GM18502 (cell line): Measurements from ENCODE around the gene PRTG.
"Not testable (repeated sequence)": the region's sequence is repeated elsewhere in the genome, so short reads cannot be mapped to it uniquely, and the experiment has no call there.

ENCODE experiments used
- ATAC-seq: cut with Tn5 transposase; IDR thresholded peaks from one replicate; pipeline ENCODE4 v1.9.1; 2021; ENCODE audit warnings: mild to moderate bottlenecking; ENCODE audit not compliant: unreplicated experiment, poor library complexity

Gene PRTG

DNA sequence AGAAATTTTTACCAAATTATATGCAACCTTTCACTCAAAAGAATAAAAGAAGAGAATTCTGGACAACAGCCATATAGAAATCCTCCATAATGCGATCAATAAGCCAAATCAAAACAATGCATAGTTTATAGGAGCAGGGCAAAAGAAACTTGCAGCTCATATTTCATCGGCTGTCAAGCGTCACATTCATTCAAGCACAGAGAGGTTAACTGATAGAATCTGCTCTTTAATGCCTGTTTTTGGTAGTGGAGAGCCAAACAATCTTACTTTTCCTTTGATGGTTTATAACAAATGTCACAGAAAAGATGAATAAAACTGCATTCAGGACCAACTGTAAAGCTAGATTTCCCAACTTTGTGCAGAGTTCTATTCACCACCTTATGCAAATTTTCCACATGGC is 35.4 kb downstream of the PRTG start:
- ATAC-seq = no peak

DNA sequence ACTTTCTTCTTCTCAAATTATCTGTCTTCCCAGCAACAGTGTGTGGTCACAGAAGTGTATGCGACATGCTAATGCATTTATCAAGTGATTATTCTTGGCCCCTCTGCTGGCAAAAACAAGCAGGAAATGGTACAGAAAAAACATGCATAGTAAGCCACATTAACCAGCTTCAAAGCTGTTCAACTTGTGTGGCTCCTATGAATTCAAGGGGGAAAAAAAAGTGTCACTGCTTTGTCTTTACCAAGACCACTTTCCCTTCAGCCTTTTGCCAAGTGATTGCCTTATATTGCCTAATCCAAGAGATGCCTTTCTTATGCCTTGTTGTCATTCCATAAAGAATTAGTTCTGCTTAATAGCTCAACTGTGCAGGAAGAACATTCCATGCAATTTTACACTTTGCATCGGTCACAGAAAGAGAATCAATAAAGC is 39.1 kb downstream of the PRTG start:
- no peak for ATAC-seq

DNA sequence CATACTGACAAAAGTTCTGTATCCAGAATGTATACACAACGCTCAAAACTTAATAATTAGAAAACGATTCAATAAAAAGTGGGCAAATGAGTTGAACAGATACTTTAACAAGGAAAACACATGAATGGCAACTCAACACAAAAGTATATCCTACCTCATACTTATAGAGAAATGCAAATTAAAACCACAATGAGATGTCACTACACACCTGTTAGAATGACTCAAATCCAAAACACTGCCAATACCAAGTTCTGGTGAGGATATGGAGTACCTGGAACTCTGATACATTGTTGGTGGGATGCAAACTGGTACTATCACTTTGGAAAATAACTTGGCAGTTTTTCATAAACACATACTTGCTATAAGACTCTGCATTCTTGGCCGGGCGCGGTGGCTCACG is 42.1 kb downstream of the PRTG start:
- no peak for ATAC-seq

DNA sequence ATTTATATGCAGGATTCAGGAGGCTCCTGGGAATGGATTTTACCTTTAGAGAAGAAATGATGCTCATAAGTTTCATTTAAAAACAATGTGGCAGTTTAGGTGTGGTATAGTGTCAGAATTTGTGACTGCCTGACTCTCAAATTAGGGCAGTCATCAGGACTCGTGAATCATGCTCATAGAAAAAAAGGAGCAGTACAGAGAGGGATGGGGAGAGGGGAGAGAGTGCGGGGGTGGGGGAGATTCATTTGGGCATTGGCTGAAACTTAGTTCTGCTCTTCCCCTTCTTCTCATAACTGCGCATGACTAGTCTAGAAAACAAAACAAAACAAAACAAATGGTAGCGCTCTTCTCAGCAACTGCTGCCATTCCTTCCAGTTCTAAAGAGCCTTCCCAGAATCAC is 44.3 kb downstream of the PRTG start:
- no peak for ATAC-seq

DNA sequence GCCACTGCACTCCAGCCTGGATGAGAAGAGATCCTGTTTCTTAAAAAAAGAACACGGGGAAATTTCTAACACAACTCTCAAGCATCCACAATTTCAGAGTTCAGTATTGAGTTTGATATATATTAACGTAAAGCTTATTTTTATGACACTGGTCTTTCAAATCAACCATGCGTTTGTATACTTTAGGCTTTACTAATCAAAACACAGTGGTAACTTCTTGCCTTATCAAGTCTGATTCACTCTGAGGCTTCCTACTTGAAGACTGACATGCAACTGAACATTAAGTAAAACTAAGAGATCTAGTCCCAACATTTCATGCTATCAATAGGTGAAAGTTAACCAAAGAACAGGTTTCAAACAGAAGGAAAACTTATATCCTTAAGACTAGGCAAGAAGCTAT is 46.7 kb downstream of the PRTG start:
- ATAC-seq = no peak

DNA sequence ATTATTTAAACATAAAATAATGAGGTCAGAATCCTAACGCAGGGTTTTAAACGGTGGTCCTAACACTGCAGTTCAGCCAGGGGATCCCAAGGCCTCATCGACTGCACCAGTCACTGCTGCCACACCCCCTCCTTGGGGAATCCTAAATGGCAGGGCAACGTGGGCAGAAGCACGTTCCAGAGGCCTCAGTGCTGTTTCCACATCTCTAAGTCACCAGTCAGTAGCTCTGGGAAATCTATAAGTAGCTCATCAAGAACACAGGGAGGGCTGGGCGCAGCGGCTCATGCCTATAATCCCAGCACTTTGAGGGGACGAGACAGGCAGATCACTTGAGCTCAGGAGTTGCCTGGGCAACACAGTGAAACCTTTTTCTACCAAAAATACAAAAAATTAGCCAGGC is 47.5 kb downstream of the PRTG start:
- no peak for ATAC-seq

DNA sequence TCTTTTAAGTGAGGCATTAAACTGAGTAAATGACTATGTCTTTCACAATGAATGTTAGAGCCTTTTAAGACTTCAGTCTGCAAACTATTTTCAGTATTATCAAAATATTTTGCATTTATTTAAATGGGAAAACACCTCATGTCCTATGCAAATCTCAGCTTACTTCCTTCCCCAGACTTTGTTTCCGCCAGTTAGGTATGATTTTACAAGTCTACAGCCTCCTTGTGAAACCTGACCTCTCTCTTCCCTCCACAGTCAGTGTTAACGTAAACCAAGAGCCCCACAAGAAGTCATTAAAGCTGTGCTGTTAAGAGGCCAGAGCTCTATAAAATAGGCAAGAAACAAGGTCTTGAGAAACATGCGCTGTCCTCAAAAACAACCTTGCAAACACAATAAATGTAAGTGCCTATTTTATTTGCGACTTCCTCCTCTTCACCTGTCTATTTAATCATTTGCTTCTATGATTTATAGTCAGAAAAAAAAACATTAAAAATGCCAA is 48.3 kb downstream of the PRTG start:
- peak; percentile 99 for ATAC-seq

DNA sequence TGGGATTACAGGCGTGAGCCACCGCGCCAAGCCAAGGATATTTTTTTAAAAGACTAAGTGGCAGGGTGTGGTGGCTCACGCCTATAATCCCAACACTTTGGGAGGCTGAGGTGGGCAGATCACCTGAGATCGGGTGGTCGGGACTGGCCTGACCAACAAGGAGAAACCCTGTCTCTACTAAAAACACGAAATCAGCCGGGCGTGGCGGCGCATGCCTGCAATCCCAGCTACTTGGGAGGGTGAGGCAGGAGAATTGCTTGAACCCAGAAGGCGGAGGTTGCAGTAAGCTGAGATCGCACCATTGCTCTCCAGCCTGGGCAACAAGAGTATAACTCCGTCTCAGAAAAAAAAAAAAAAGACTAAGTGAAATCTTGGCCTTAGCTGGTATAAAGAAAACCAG is 49.8 kb downstream of the PRTG start:
- not testable (repeated sequence) for ATAC-seq

DNA sequence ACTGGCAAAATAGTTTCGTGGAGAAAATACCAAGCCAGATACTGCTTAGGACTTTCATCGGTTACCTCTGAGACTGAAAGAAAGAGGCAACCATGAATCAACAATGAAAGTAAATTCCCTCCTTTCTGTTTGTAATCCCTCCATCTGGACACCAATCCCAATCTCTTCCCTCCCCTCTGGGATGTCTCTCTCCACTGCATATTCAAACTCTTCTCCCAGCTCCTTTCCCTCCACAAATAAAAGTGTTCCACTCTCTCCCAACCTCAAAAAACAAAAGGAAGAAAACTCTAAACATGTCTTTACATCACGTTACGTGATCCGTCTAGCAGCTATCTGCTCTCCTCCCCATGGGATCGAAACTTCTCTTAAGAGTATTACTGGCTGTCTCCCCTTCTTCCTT is 55.2 kb downstream of the PRTG start:
- ATAC-seq = no peak

DNA sequence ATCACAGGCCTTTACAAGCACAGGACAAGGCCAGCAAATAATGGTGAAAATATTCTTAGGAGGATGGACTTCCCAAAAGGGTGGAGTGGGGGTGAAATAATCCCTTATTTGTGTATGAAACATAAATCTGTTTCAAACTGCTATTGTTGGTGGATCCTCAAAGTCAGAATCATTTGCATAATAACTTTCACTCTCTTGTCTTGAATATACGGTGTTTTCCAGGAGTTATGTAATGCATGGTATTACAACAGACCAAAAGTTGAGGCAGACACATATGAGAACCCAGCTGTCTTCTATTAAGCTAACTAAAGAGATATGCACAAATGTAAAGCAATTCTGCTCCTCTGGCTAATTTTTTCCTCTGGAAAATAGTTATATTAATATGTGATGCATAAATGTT is 57.7 kb downstream of the PRTG start:
- peak; percentile 89 for ATAC-seq

DNA sequence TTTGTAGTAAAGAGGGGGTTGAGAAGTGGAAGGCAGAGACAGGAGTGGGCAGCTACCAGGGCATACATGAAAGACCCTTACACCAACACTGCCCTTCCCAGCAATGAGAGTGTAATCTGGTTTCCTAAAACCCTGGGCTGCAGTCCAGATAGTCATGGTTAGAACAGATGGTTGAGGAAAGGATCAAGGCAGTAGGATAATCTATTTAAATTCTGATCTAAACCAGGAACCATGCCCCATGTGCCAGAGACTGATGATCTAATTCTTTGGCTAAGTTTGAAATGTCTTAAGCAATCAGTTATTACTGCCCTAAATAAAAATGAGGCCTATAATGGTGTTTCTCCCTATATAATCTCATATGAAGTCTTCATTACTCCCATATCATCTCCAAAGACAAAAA is 59.6 kb downstream of the PRTG start:
- ATAC-seq = no peak

DNA sequence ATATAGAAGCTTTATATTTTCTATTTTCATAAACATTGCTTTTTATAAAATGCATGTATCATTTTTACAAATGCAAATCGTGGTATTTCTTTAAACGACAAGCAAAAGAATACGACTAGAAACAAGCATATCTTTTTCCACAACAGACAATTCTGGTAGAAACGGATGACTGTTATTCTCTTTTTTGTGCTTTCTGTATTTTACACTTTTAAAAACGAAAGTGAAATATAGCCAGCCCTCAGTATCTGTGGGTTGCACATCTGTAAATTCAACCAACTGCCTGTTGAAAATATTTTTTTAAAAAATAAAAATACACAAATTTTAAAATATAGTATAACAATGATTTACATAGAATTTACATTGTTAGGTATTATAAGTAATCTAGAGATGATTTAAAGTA is 61.3 kb downstream of the PRTG start:
- peak; percentile 72 for ATAC-seq

DNA sequence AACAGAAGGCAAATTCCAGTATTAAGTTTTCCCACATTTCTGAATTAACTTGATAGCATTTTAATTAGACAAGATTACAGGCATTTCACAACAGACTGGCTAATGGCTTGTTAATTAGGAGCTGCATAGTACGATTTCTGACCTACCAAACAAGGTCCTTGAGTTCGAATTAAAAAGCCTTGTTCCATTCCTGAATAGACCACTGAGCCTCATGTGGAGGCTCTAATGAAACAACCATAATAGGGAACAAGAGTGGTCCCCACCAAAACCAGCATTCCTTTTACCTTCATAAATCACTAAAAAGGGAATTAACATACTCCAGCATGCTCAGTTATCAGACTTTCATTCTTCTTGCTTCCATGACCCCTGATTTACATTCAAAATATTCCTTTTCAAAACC is 66.4 kb downstream of the PRTG start:
- no peak for ATAC-seq

DNA sequence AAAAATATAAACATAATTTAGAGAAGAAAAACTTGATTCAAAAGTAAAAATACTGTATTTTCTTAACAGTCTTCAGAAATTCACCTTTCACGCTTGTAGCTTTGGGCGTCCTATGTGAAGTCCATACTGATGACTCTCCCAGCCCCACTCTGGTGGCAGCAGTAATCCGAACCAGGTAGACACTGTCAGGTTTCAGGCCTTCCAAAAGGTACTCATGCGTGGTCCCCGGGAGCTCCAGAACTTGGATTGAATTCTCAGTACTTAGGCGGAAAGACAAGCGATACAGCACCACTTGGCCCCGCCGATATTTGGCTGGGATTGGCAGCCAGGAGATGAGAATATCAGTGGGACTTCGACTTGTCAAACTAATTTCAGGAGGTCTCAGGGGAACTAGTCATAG is 69.7 kb downstream of the PRTG start:
- ATAC-seq = no peak

DNA sequence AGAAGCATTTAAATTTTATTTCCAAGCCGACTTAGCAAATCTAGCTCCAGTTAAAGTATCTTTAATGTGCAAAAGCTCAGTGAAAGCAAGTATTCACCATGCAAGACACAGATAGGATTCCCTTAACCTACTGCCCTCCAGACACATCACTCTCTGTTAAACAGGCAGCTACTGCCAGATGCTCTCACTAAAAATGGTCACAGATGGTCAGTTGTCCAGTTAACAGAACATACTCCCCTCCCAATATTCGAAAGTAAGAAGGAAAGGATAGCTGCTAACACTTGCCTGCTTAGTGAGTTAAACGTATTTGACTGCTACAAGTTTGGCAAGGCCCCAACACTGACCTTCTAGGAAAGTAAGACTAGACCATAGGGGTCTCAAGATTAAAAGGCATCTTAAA is 73.7 kb downstream of the PRTG start:
- ATAC-seq = no peak

DNA sequence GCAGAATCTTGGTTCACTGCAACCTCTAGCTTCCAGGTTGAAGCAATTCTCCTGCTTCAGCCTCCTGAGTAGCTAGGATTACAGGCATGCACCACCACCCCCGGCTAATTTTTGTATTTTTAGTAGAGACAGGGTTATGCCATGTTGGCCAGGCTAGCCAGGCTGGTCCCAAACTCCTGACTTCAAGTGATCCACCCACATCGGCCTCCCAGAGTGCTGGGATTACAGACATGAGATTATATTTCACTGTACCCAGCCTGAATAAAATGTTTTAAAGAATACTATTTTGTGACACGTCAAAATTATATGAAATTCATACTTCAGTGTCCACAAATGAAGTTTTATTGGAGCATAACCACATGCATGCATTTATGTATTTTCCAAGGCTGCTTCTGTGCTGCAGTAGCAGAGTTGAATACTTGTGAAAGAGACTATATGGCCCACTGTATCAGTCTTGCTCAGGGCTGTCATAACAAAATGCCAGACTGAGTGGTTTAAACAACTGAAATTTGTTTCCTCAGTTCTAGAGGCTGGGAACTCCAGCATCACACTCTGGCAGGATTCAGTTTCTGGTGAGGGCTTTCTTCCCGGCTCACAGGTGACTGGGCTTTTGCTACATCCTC is 77.2 kb downstream of the PRTG start:
- no peak for ATAC-seq

DNA sequence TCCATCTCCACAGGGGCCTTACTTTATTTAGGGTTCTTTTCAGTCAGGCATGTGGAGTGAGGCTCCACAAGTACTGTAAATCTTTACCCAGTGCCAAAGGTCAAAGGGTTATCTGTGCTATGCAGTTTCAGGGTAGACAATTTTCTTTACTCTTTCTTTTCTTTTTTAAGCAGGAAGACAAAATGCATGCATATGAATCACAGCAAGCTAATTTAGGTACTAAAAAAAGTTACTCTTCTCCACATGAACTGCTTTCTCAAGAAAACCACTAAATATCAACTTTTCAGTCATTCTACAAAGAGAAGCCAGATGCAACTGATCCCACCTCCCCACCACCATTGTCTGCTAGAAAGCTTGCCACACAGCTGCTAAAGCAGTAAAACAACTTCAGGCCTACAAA is 81.5 kb downstream of the PRTG start:
- no peak for ATAC-seq

DNA sequence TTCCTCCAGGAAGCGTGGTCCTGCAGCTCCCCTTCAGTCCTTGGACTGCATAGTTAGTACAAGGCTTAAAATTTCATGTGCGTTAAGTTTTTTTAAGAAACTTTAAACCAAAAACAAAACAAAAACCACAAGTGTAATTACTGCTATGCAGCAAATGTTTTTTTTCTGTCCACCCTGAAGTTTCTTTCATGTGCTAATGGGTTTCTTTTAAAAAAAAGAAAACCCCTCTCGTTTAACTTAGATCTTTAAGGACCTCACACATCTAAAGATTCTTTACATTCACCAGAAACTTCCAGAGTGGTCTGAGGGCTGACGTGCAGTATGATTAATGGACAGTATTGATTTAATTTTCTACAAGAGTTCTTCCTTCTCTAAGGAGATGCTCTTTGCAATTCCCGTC is 82.8 kb downstream of the PRTG start:
- no peak for ATAC-seq

DNA sequence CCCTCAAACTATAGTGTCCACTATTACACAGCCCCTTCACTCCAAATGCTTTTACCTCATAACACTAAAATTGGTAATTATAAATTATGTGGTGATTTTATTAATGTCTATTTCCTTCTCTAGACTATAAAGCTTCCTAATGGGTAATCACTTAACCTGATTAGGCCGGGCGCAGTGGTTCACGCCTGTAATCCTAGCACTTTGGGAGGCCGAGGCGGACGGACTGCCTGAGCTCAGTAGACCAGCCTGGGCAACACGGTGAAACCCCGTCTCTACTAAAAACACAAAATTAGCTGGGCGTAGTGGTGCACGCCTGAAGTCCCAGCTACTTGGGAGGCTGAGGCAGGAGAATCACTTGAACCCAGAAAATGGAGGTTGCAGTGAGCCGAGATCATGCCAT is 83.5 kb downstream of the PRTG start:
- no peak for ATAC-seq

DNA sequence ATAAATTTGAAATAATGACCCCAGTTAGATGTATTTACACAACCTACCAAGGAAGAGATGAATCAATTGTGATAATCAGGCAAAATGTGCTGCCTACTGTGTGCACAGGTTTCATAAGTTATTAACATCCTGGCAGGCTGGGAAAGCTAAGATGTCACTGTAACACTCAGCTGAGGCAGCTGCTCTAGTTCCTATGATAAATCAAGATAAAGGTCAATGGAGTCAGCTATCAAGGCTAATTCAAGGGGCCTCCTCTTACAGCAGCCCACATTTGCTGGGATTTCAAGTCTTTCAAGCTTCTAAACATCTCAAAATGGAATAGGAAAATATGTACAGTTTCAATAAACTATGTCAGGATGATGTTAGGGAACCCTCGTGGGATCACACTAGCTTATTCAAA is 84.1 kb downstream of the PRTG start:
- ATAC-seq = no peak

DNA sequence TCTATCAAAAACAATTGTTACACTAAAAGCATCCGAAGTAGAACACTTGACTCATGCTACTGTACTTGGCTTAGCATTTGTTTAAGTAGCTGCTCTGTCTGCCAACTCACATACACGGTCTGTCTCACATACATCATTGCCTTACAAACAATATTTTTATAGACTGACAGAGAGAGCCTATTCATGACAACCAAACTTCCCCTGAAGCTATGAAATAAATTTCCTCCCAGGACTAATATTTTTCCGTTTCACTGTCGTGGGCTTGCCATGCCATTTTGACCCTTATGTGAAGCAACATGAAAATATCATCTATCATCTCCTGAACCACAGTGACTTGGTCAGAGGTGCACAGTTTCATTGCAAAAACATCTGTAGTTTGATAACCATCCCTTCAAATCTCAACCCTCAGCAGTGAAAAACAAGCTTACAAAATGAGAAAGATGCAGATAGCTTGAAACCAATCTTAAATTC is 88.4 kb downstream of the PRTG start:
- ATAC-seq = no peak

DNA sequence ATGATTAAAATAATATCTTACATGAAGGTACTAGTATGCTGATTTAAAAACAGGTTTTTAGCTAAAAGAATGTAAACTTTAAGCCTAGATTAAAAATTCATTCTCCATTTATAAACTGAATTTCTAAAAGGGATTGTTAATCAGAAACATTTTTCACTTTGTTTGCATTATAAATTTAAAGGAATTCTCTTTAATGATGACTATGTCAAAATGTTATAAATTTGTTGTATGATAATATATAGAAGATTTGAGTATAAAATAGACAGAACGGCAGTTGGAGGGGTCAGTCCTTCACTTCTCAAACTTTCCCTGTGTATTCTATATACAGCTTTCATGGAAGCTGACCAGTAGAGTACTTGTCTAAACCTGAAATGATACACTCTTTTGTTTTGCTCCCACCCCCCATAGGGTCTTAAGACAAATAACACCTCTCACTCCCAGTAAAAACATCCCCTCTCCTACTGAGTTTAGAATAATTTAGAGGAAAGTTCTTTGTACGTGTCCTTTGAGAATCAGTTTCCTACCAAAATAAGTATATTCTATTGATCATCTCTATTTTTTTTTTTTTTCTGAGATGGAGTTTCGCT is 90.0 kb downstream of the PRTG start:
- no peak for ATAC-seq
